PFSK-1 (cell line): Measurements from ENCODE around the gene HS6ST3.

Experiments
- POLR2AphosphoS5 ChIP-seq: IDR thresholded peaks from 2 replicates; pipeline ENCODE4 v1.6.1; 2012; ENCODE audit warnings: low read depth, mild to moderate bottlenecking, control low read depth, low read length, moderate library complexity
- SIN3A ChIP-seq: IDR thresholded peaks from 2 replicates; pipeline ENCODE4 v1.6.1; 2012; ENCODE audit warnings: mild to moderate bottlenecking, low read length, moderate library complexity, borderline replicate concordance; ENCODE audit not compliant: insufficient read depth
- TAF1 ChIP-seq: IDR thresholded peaks from 2 replicates; pipeline ENCODE4 v1.6.1; 2012; ENCODE audit warnings: low read length, control low read depth, borderline replicate concordance; ENCODE audit not compliant: insufficient read depth

GRCh38 chr13:96551546-96551945 is 461.6 kb downstream of the HS6ST3 start:
- no peak for TF ChIP-seq TAF1
- TF ChIP-seq POLR2AphosphoS5: no peak
- TF ChIP-seq SIN3A: no peak
